Vagina (tissue), 2 donors: ENCODE data around the gene TCF3. TPM values are rescaled to one million over a fixed set of nuclear protein-coding genes. Genes with fewer than 3 reads are reported as not detected.

Experiments used
- DNase-seq, 2 donors: peaks; one replicate each; pipeline ENCODE4 v3.0.0-alpha.2; 2017; ENCODE audit errors: extremely low spot score in 2 of 2
- H3K27ac ChIP-seq: fragments of 200-600 bp; sonication (generic); one replicate; pipeline ENCODE4 v1.5.1; 2019
- H3K27me3 ChIP-seq: fragments of 200-600 bp; sonication (generic); one replicate; pipeline ENCODE4 v1.5.1; 2019
- H3K36me3 ChIP-seq, 2 donors: fragments of 200-600 bp; sonication (generic); one replicate each; pipeline ENCODE4 v1.5.1; 2017 to 2019
- H3K4me1 ChIP-seq: fragments of 200-600 bp; sonication (generic); one replicate; pipeline ENCODE4 v1.5.1; 2019
- H3K4me3 ChIP-seq, 2 donors: fragments of 200-600 bp; sonication (generic); 1 replicate in 1 of 2; 2 replicates in 1 of 2; pipeline ENCODE4 v1.5.1; 2016 to 2019
- H3K9me3 ChIP-seq: fragments of 200-600 bp; sonication (generic); one replicate; pipeline ENCODE4 v1.5.1; 2019
- CTCF ChIP-seq, 3 experiments: fragments of 450-650 bp in 2 of 3; fragments of 200-600 bp in 1 of 3; sonication (generic) in 1 of 3; IDR thresholded peaks; one replicate each; pipeline ENCODE4 v1.5.1; 2017 to 2019; ENCODE audit warnings: antibody characterized with exemption in 3 of 3, mild to moderate bottlenecking in 2 of 3, moderate library complexity in 2 of 3
- POLR2A ChIP-seq, 2 donors: fragments of 450-650 bp; IDR thresholded peaks; one replicate each; pipeline ENCODE4 v1.6.1; 2017; ENCODE audit warnings: antibody characterized with exemption in 2 of 2, mild to moderate bottlenecking in 2 of 2, moderate library complexity in 2 of 2
- POLR2AphosphoS5 ChIP-seq, 2 donors: sonication (generic); formaldehyde crosslinking; IDR thresholded peaks; one replicate each; pipeline ENCODE4 v1.9.0; 2017; ENCODE audit warnings: antibody characterized with exemption in 2 of 2, mild to moderate bottlenecking in 2 of 2, low read depth in 1 of 2; ENCODE audit not compliant: insufficient read depth in 1 of 2
- intact Hi-C: fragments of 100-400 bp; cut with DNase I; formaldehyde crosslinking; loops from one replicate; pipeline ENCODE4 v1.15.1; 2023
- total RNA-seq: library from RNA; depleted of rRNA; stranded (reverse); fragments of >200 nt; gene quantifications from one replicate; pipeline ENCODE4 v1.2.3, GENCODE V29; 2016

Gene TCF3
- total RNA-seq, 1 donor from 2014 or later: 26.0 TPM

GRCh38 chr19:1627194-1627593, 25.2 kb downstream of the TCF3 start:
- TF ChIP-seq POLR2A (IDR thresholded peaks at IDR 0.05) (no peak), POLR2AphosphoS5 (IDR thresholded peaks at IDR 0.05; ENCODE audit: insufficient read depth in 1 of 2, low read depth in 1 of 2) (no peak), CTCF (IDR thresholded peaks at IDR 0.05) (no peak)
- intact Hi-C loops: no loop called here

GRCh38 chr19:1626417-1627010, 25.9 kb downstream of the TCF3 start:
- peaks cover 0 to 18% of the 10 kb centered on the region in 2 donors for H3K36me3 ChIP-seq
- H3K27ac ChIP-seq: no peak overlapping the region
- no peaks in the 10 kb centered on the region for H3K9me3 ChIP-seq
- H3K4me1 ChIP-seq: no peaks in the 10 kb centered on the region
- intact Hi-C loops: no loop called here
- no peak for DNase-seq
- H3K4me3 ChIP-seq: no peak overlapping the region
- TF ChIP-seq POLR2AphosphoS5 (IDR thresholded peaks at IDR 0.05; ENCODE audit: insufficient read depth in 1 of 2, low read depth in 1 of 2): no peak
- no peak for TF ChIP-seq POLR2A (IDR thresholded peaks at IDR 0.05)
- TF ChIP-seq CTCF (IDR thresholded peaks at IDR 0.05): no peak
- no peaks in the 10 kb centered on the region for H3K27me3 ChIP-seq

More at GRCh38 chr19:1627194-1627593, 25.2 kb downstream of the TCF3 start:
- Histone ChIP-seq H3K36me3 (peaks cover 0 to 18% of the 10 kb centered on the region in 2 donors), H3K27ac (no peak overlapping the region), H3K4me1 (no peaks in the 10 kb centered on the region), H3K9me3 (no peaks in the 10 kb centered on the region), H3K4me3 (no peak overlapping the region), H3K27me3 (no peaks in the 10 kb centered on the region)
- no peak for DNase-seq

GRCh38 chr19:1624458-1624857, 28.0 kb downstream of the TCF3 start:
- H3K36me3 ChIP-seq: peaks cover 0 to 34% of the 10 kb centered on the region in 2 donors
- no peak for DNase-seq
- no peak overlapping the region for H3K27ac ChIP-seq
- H3K27me3 ChIP-seq: no peaks in the 10 kb centered on the region
- no peaks in the 10 kb centered on the region for H3K4me1 ChIP-seq
- intact Hi-C loops: no loop called here
- H3K4me3 ChIP-seq: no peak overlapping the region
- no peaks in the 10 kb centered on the region for H3K9me3 ChIP-seq
- no peak for TF ChIP-seq POLR2A (IDR thresholded peaks at IDR 0.05)
- TF ChIP-seq CTCF (IDR thresholded peaks at IDR 0.05): peak in 1 of 3 experiments; percentile 22
- TF ChIP-seq POLR2AphosphoS5 (IDR thresholded peaks at IDR 0.05; ENCODE audit: insufficient read depth in 1 of 2, low read depth in 1 of 2): no peak

GRCh38 chr19:1622541-1622940, 29.9 kb downstream of the TCF3 start:
- TF ChIP-seq POLR2A (IDR thresholded peaks at IDR 0.05) (no peak), CTCF (IDR thresholded peaks at IDR 0.05) (no peak), POLR2AphosphoS5 (IDR thresholded peaks at IDR 0.05; ENCODE audit: insufficient read depth in 1 of 2, low read depth in 1 of 2) (no peak)
- intact Hi-C loops: no loop called here
- no peaks in the 10 kb centered on the region for H3K9me3 ChIP-seq
- no peak overlapping the region for H3K27ac ChIP-seq
- H3K27me3 ChIP-seq: no peaks in the 10 kb centered on the region
- H3K36me3 ChIP-seq: peaks cover 0 to 41% of the 10 kb centered on the region in 2 donors
- no peak overlapping the region for H3K4me3 ChIP-seq
- no peak for DNase-seq
- H3K4me1 ChIP-seq: no peaks in the 10 kb centered on the region

- no peaks in the 10 kb centered on the region for H3K9me3 ChIP-seq
- intact Hi-C loops: no loop called here
- peaks cover 0 to 41% of the 10 kb centered on the region in 2 donors for H3K36me3 ChIP-seq
- TF ChIP-seq CTCF (IDR thresholded peaks at IDR 0.05) (no peak), POLR2A (IDR thresholded peaks at IDR 0.05) (no peak), POLR2AphosphoS5 (IDR thresholded peaks at IDR 0.05; ENCODE audit: insufficient read depth in 1 of 2, low read depth in 1 of 2) (no peak)
- no peaks in the 10 kb centered on the region for H3K4me1 ChIP-seq
- no peak overlapping the region for H3K27ac ChIP-seq
- H3K4me3 ChIP-seq: no peak overlapping the region
- DNase-seq: no peak
- H3K27me3 ChIP-seq: no peaks in the 10 kb centered on the region
Measured at GRCh38 chr19:1622007-1622406, 30.4 kb downstream of the TCF3 start.
